CD4-positive, alpha-beta T cell treated with Interleukin-4 for 4 hours (primary cell): Measurements from ENCODE around the gene BBS9.
"Not testable (repeated sequence)": the region's sequence is repeated elsewhere in the genome, so short reads cannot be mapped to it uniquely, and the experiment has no call there.

Source experiments
- DNase-seq: peaks from one replicate; pipeline ENCODE4 v3.0.0-alpha.2; 2020

BBS9 gene

GRCh38 chr7:33452805-33453502 lies 323.6 kb downstream of the BBS9 start:
- DNase-seq = no peak

GRCh38 chr7:33457039-33457438 lies 327.7 kb downstream of the BBS9 start:
- DNase-seq = no peak

GRCh38 chr7:33458581-33458980 lies 329.2 kb downstream of the BBS9 start:
- no peak for DNase-seq

- no peak for DNase-seq
These were observed 330.0 kb downstream of the BBS9 start for GRCh38 chr7:33459340-33459751.

- DNase-seq = no peak
These were observed 333.8 kb downstream of the BBS9 start for GRCh38 chr7:33463131-33463530.

GRCh38 chr7:33466203-33466602 lies 336.8 kb downstream of the BBS9 start:
- no peak for DNase-seq

- no peak for DNase-seq
These were observed 342.4 kb downstream of the BBS9 start for GRCh38 chr7:33471636-33472242.

GRCh38 chr7:33472348-33473025 lies 343.1 kb downstream of the BBS9 start:
- DNase-seq = no peak

GRCh38 chr7:33477719-33478480 lies 348.5 kb downstream of the BBS9 start:
- DNase-seq = no peak

- not testable (repeated sequence) for DNase-seq
These were observed 355.1 kb downstream of the BBS9 start for GRCh38 chr7:33484476-33484875.

GRCh38 chr7:33485747-33486493 lies 356.6 kb downstream of the BBS9 start:
- DNase-seq = no peak

GRCh38 chr7:33486633-33487032 lies 357.3 kb downstream of the BBS9 start:
- no peak for DNase-seq

GRCh38 chr7:33487998-33488682 lies 358.8 kb downstream of the BBS9 start:
- DNase-seq = no peak

- DNase-seq = no peak
These were observed 365.1 kb downstream of the BBS9 start for GRCh38 chr7:33494474-33494873.

- DNase-seq = no peak
These were observed 365.8 kb downstream of the BBS9 start for GRCh38 chr7:33495207-33495606.

- no peak for DNase-seq
These were observed 367.7 kb downstream of the BBS9 start for GRCh38 chr7:33497051-33497450.

- no peak for DNase-seq
These were observed 371.6 kb downstream of the BBS9 start for GRCh38 chr7:33500703-33501701.

- no peak for DNase-seq
These were observed 373.6 kb downstream of the BBS9 start for GRCh38 chr7:33503014-33503413.

- no peak for DNase-seq
These were observed 374.4 kb downstream of the BBS9 start for GRCh38 chr7:33503736-33504135.

GRCh38 chr7:33504266-33504665 lies 374.9 kb downstream of the BBS9 start:
- no peak for DNase-seq

- no peak for DNase-seq
These were observed 379.8 kb downstream of the BBS9 start for GRCh38 chr7:33509206-33509605.
